Natural killer cell treated with Interleukin-12 subunit alpha and Interleukin-12 subunit beta and Interleukin-15 and Interleukin-18, amount 100 ng/mL, for 72 hours (primary cell): Measurements from ENCODE around the gene PCDHGB5. TPM values are rescaled to one million over a fixed set of nuclear protein-coding genes. Genes with fewer than 3 reads are reported as not detected.
"Not testable (repeated sequence)": the region's sequence is repeated elsewhere in the genome, so short reads cannot be mapped to it uniquely, and the experiment has no call there.

Experiments
- ATAC-seq, 2 donors: fragments of 150-1000 bp; cut with Tn5 transposase in 1 of 2; sonication (Bioruptor Pico), chemical (Tn5 transposase) in 1 of 2; 2 replicates each; pipeline ENCODE4 v1.10.0; 2021
- DNase-seq: peaks from one replicate; pipeline ENCODE4 v3.0.0; 2022; ENCODE audit warnings: low spot score
- H3K27ac Mint-ChIP-seq, 2 donors: 1 replicate in 1 of 2; 2 replicates in 1 of 2; pipeline ENCODE4 v1.8.0; 2022; ENCODE audit warnings: mixed read lengths in 2 of 2, mild to moderate bottlenecking in 1 of 2, moderate library complexity in 1 of 2
- H3K27me3 Mint-ChIP-seq, 2 donors: 1 replicate in 1 of 2; 2 replicates in 1 of 2; pipeline ENCODE4 v1.8.0; 2022; ENCODE audit warnings: mixed read lengths in 2 of 2
- H3K36me3 Mint-ChIP-seq: one replicate; pipeline ENCODE4 v1.8.0; 2022; ENCODE audit warnings: mixed read lengths
- H3K4me1 Mint-ChIP-seq, 2 donors: 1 replicate in 1 of 2; 2 replicates in 1 of 2; pipeline ENCODE4 v1.8.0; 2022; ENCODE audit warnings: low read depth in 2 of 2, mixed read lengths in 2 of 2, mild to moderate bottlenecking in 1 of 2
- H3K4me3 Mint-ChIP-seq: one replicate; pipeline ENCODE4 v1.8.0; 2022; ENCODE audit warnings: mixed read lengths
- H3K9me3 Mint-ChIP-seq: 2 replicates; pipeline ENCODE4 v1.8.0; 2022; ENCODE audit warnings: mixed read lengths
- total RNA-seq, 2 donors: library from RNA; stranded (reverse); gene quantifications; one replicate each; pipeline ENCODE4 v1.2.3, GENCODE V29; 2022

The PCDHGB5 gene
- 1 to 10 TPM; 1.7 to 2.8 TPM for total RNA-seq

DNA sequence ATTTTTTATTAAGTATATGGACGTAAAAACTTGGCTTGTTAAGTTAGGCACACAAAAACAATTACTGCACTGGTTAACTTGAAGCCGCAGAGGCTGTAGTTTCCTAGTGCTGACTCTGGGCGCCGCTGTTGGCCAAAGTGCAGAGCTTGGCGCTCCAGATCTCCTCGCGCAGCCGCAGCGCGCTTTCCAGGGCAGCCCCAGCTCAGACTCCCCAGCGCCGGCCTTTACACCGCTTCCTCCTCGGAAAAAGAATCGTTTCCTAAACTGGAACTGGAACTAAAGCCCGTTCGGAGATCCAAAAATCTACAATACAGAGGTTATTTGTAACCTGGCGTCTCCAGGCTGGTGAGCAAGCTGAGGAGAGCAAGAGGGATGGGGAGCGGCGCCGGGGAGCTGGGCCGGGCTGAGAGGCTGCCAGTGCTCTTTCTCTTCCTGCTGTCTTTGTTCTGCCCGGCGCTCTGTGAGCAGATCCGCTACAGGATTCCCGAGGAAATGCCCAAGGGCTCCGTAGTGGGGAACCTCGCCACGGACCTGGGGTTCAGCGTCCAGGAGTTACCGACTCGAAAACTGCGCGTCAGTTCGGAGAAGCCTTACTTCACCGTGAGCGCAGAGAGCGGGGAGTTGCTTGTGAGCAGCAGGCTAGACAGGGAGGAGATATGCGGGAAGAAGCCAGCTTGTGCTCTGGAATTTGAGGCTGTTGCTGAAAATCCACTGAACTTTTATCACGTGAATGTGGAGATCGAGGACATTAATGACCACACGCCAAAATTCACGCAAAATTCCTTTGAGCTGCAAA is at the start of gene PCDHGB5:
PCDHGB5 (plus strand) TSS at position 192 of the 796 bp plus-strand sequence; CDS start at position 373, 181 bp downstream.
- H3K9me3 Mint-ChIP-seq, DNase-seq, H3K4me1 Mint-ChIP-seq, H3K27ac Mint-ChIP-seq: not testable (repeated sequence)
- peak; percentile 89 to 92 for ATAC-seq
- Mint-ChIP-seq H3K4me3 (peak within 1 kb of the TSS; percentile 34), H3K36me3 (peaks cover 17% of the 10 kb centered on the region), H3K27me3 (peaks cover 38 to 57% of the 10 kb centered on the region in 2 donors)

DNA sequence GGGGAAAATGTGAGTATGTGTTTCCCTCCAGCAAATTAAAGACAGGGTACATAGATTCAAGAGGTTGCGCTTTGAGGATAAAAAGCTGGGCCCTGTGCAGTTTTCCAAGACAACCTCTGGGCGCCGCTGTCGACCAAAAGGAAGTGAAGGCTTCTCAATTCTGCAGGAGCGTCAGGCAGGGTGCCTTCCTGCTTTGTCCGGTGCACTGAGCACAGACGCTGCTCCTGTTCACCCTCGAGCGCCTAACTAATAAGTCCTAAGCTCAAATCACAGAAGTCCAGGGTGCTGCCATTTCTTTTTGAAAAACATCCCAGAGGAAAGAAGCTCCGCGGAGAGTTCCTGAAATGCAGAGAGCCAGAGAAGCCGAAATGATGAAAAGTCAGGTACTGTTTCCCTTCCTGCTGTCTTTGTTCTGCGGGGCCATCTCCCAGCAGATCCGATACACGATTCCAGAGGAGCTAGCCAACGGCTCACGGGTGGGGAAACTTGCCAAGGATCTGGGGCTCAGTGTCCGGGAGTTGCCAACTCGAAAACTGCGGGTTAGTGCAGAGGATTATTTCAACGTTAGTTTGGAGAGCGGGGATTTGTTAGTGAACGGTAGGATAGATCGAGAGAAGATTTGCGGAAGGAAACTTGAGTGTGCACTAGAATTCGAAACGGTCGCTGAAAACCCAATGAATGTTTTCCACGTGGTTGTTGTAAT is 47.7 kb upstream of the PCDHGB5 start, which contains the start of gene PCDHGB1:
PCDHGB1 (plus strand) TSS at position 183 of the 703 bp plus-strand sequence; CDS start at position 345, 162 bp downstream.
- DNase-seq: no peak
- Mint-ChIP-seq H3K9me3 (peaks cover 12% of the 10 kb centered on the region), H3K36me3 (peaks cover 27% of the 10 kb centered on the region), H3K4me1 (no peaks in the 10 kb centered on the region), H3K4me3 (peak within 1 kb of the TSS; percentile 25), H3K27ac (no peak within 1 kb of the TSS), H3K27me3 (peaks cover 39 to 70% of the 10 kb centered on the region in 2 donors)
- ATAC-seq: no peak

DNA sequence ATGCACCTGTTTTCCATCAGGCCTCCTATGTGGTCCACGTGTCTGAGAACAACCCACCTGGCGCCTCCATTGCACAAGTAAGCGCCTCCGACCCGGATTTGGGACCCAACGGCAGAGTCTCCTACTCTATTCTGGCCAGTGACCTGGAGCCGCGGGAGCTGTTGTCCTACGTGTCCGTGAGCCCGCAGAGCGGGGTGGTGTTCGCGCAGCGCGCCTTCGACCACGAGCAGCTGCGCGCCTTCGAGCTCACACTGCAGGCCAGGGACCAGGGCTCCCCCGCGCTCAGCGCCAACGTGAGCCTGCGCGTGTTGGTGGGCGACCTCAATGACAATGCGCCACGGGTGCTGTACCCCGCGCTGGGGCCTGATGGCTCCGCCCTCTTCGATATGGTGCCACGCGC is 46.2 kb upstream of the PCDHGB5 start:
- peaks cover 25% of the 10 kb centered on the region for H3K36me3 Mint-ChIP-seq
- H3K27me3 Mint-ChIP-seq: peaks cover 43 to 70% of the 10 kb centered on the region in 2 donors
- H3K9me3 Mint-ChIP-seq: peaks cover 7% of the 10 kb centered on the region
- no peak for ATAC-seq
- H3K4me1 Mint-ChIP-seq: no peaks in the 10 kb centered on the region
- H3K4me3 Mint-ChIP-seq: no peak overlapping the region
- H3K27ac Mint-ChIP-seq: no peak overlapping the region
- no peak for DNase-seq

DNA sequence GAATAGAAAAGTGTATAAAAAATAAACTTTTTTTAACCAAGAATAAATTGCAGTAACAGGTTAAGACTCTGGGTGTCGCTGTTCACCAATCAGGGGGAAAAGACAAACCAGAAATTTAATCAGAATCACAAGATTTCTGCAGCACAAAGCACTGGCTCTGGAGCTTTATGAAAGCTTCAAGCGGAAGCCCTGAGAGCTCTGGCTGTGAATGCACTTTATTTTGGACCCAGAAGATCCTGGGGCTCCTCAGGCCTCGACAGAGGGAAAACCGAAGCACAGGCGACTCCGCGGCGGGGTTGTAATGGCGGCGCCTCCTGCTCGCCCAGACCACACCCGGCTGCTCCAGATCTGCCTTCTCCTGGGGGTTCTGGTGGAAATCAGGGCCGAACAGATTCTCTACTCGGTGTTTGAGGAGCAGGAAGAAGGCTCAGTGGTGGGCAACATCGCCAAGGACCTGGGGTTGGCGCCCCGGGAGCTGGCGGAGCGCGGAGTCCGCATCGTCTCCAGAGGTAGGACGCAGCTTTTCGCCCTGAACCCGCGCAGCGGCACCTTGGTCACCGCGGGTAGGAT is 42.8 kb upstream of the PCDHGB5 start, which contains the start of gene PCDHGA4:
PCDHGA4 (plus strand) TSS at position 122 of the 570 bp plus-strand sequence; CDS start at position 209, 87 bp downstream.
- peaks cover 27% of the 10 kb centered on the region for H3K36me3 Mint-ChIP-seq
- H3K9me3 Mint-ChIP-seq: peaks cover 10% of the 10 kb centered on the region
- no peak within 1 kb of the TSS for H3K4me3 Mint-ChIP-seq
- no peak for DNase-seq
- H3K27me3 Mint-ChIP-seq: peaks cover 40 to 61% of the 10 kb centered on the region in 2 donors
- no peak for ATAC-seq
- peaks cover 3 to 4% of the 10 kb centered on the region in 2 donors for H3K4me1 Mint-ChIP-seq
- no peak within 1 kb of the TSS for H3K27ac Mint-ChIP-seq

DNA sequence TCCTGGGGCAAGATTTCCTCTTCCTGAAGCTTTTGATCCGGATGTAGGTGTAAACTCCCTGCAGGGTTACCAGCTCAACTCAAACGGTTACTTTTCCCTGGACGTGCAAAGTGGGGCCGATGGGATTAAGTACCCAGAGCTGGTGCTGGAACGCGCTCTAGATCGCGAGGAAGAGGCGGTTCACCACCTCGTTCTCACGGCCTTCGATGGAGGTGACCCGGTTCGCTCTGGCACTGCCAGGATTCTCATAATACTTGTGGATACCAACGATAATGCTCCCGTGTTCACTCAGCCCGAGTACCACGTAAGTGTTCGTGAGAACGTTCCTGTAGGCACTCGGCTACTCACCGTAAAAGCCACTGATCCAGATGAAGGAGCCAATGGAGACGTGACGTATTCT is 42.1 kb upstream of the PCDHGB5 start:
- no peak overlapping the region for H3K27ac Mint-ChIP-seq
- ATAC-seq: no peak
- peaks cover 26% of the 10 kb centered on the region for H3K36me3 Mint-ChIP-seq
- peaks cover 8% of the 10 kb centered on the region for H3K9me3 Mint-ChIP-seq
- H3K4me3 Mint-ChIP-seq: no peak overlapping the region
- no peak for DNase-seq
- H3K4me1 Mint-ChIP-seq: peaks cover 3 to 5% of the 10 kb centered on the region in 2 donors
- H3K27me3 Mint-ChIP-seq: peaks cover 40 to 61% of the 10 kb centered on the region in 2 donors

DNA sequence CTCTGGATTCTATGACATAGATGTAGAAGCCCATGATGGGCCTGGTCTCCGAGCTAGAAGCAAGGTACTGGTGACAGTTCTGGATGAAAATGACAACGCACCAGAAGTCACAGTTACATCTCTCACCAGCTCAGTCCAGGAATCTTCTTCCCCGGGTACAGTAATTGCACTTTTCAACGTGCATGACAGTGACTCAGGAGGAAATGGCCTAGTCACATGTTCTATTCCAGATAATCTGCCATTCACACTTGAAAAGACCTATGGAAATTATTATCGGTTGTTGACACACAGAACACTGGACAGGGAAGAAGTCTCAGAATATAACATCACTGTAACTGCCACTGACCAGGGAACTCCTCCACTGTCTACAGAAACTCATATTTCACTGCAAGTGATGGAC is 41.6 kb upstream of the PCDHGB5 start:
- ATAC-seq: no peak
- peaks cover 31% of the 10 kb centered on the region for H3K36me3 Mint-ChIP-seq
- no peak overlapping the region for H3K4me3 Mint-ChIP-seq
- H3K4me1 Mint-ChIP-seq: peaks cover 3 to 5% of the 10 kb centered on the region in 2 donors
- peaks cover 12% of the 10 kb centered on the region for H3K9me3 Mint-ChIP-seq
- no peak overlapping the region for H3K27ac Mint-ChIP-seq
- DNase-seq: no peak
- H3K27me3 Mint-ChIP-seq: peaks cover 41 to 66% of the 10 kb centered on the region in 2 donors

DNA sequence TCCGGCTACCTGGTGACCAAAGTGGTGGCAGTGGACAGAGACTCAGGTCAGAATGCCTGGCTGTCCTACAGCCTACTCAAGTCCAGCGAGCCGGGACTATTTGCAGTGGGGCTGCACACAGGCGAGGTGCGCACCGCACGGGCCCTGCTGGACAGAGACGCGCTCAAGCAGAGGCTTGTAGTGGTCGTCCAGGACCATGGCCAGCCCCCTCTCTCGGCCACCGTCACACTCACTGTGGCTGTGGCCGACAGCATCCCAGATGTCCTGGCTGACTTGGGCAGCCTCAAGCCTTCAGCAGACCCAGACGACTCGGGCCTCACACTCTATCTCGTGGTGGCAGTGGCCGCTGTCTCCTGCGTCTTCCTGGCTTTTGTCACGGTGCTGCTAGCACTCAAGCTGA is 40.8 kb upstream of the PCDHGB5 start:
- DNase-seq: no peak
- Mint-ChIP-seq H3K4me3 (no peak overlapping the region), H3K4me1 (peaks cover 3 to 5% of the 10 kb centered on the region in 2 donors), H3K9me3 (peaks cover 12% of the 10 kb centered on the region), H3K36me3 (peaks cover 33% of the 10 kb centered on the region), H3K27ac (no peak overlapping the region), H3K27me3 (peaks cover 44 to 72% of the 10 kb centered on the region in 2 donors)
- peak in 1 of 2 donors; percentile 38 for ATAC-seq

DNA sequence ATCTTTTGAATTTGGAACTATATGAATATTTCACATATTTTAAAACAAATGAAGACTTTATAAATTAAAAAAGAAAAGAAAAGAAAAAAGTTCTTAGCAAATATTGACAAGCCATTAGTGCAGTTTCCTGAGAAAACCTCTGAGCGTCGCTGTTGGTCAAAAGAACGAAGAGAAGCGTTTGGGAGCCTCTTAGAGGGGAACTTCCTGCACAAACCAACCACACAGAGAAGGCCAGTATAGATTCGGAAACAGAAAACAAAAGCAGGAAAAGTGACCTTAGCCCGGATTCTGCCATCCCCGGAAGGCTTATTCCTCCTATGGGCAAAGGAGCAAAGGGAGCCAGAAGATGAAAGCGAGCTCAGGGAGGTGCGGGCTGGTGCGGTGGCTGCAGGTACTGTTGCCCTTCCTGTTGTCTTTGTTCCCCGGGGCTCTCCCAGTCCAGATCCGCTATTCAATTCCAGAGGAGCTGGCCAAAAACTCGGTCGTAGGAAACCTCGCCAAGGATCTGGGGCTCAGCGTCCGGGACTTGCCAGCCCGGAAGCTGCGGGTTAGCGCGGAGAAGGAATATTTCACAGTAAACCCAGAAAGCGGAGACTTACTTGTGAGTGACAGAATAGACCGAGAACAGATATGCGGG is 37.8 kb upstream of the PCDHGB5 start, which contains the start of gene PCDHGB2:
PCDHGB2 (plus strand) TSS at position 205 of the 637 bp plus-strand sequence; CDS start at position 347, 142 bp downstream.
- ATAC-seq: peak in 1 of 2 donors; percentile 41
- no peak for DNase-seq
- H3K4me1 Mint-ChIP-seq: peaks cover 3 to 5% of the 10 kb centered on the region in 2 donors

DNA sequence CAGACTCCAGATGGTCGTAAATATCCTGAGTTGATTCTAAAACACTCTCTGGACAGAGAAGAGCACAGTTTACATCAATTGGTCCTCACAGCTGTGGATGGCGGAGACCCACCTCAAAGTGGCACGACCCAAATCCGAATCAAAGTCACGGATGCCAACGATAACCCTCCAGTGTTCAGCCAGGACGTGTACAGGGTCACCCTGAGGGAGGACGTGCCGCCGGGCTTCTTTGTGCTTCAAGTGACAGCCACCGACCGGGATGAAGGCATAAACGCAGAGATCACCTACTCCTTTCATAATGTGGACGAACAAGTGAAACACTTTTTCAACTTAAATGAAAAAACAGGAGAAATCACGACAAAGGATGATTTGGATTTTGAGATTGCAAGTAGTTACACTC is 37.1 kb upstream of the PCDHGB5 start:
- peaks cover 41% of the 10 kb centered on the region for H3K36me3 Mint-ChIP-seq

More for the DNA sequence above, 37.8 kb upstream of the PCDHGB5 start, which contains the start of gene PCDHGB2:
- peaks cover 34% of the 10 kb centered on the region for H3K36me3 Mint-ChIP-seq
- no peak within 1 kb of the TSS for H3K27ac Mint-ChIP-seq
- H3K27me3 Mint-ChIP-seq: peaks cover 54 to 72% of the 10 kb centered on the region in 2 donors
- H3K4me3 Mint-ChIP-seq: peak within 1 kb of the TSS; percentile 74
- peaks cover 15% of the 10 kb centered on the region for H3K9me3 Mint-ChIP-seq

DNA sequence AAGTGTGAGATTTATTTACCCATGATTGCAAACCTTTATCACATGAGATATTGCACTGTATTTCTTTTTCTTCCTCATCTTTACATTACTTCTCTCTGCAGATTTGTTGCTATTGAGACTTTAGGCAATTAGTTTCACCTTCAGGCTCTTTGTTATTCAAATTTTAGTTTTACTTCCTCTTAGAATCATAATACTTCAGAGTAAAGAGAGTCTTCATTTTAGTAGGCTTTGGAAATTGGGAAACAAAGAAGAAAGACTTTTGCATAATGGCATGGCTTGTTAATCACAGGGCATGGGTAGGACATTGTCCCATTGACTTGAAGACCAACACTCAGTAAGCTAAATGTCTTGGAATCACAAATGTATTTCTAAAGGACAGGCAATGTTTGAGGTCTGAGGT is 35.0 kb upstream of the PCDHGB5 start:
- DNase-seq (no peak), ATAC-seq (no peak)
- no peak overlapping the region for H3K27ac Mint-ChIP-seq
- H3K27me3 Mint-ChIP-seq: peaks cover 53 to 74% of the 10 kb centered on the region in 2 donors
- no peak overlapping the region for H3K4me3 Mint-ChIP-seq
- H3K9me3 Mint-ChIP-seq: peaks cover 15% of the 10 kb centered on the region
- peaks cover 3 to 5% of the 10 kb centered on the region in 2 donors for H3K4me1 Mint-ChIP-seq
- peaks cover 38% of the 10 kb centered on the region for H3K36me3 Mint-ChIP-seq

More for the DNA sequence above, 37.1 kb upstream of the PCDHGB5 start:
- H3K9me3 Mint-ChIP-seq: peaks cover 15% of the 10 kb centered on the region
- no peak for ATAC-seq
- H3K4me3 Mint-ChIP-seq: no peak overlapping the region
- H3K4me1 Mint-ChIP-seq: peaks cover 3 to 5% of the 10 kb centered on the region in 2 donors
- H3K27me3 Mint-ChIP-seq: peaks cover 55 to 76% of the 10 kb centered on the region in 2 donors
- no peak overlapping the region for H3K27ac Mint-ChIP-seq
- no peak for DNase-seq

DNA sequence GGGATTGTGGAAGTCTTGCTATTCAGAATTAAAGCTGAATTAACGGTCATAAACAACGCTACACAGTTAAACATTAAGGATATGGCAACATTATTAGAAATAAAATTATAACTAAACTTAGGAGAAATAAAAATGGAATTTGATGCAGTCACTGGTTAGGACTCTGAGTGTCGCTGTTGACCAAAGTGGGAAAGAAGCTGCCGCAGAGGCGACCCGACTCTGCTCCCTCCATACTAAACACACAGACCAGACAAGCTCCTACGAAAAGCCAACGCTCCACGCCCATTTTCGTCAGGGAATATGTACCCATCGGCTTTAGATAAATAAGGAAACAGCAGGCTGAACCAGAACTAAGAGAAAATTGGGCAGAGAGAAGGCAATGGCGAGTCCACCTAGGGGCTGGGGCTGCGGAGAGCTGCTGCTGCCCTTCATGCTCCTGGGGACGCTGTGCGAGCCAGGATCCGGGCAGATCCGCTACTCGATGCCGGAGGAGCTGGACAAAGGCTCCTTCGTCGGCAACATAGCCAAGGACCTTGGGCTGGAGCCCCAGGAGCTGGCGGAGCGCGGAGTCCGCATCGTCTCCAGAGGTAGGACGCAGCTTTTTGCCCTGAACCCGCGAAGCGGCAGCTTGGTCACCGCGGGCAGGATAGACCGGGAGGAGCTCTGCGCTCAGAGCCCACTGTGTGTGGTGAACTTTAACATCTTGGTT is 33.6 kb upstream of the PCDHGB5 start, which contains the start of gene PCDHGA5:
PCDHGA5 (plus strand) TSS at position 211 of the 709 bp plus-strand sequence; CDS start at position 380, 169 bp downstream.
- DNase-seq: no peak
- Mint-ChIP-seq H3K9me3 (peaks cover 10% of the 10 kb centered on the region), H3K4me1 (peaks cover 3 to 5% of the 10 kb centered on the region in 2 donors), H3K4me3 (no peak within 1 kb of the TSS), H3K27ac (peak within 1 kb of the TSS in 1 of 2 donors; percentile 47), H3K36me3 (peaks cover 34% of the 10 kb centered on the region), H3K27me3 (peaks cover 55 to 75% of the 10 kb centered on the region in 2 donors)
- no peak for ATAC-seq
